LNCaP clone FGC (cell line): ENCODE results near the gene CDC14B.
A peak's percentile ranks its signal among the peaks of the same experiment; 100 is the strongest.

Source experiments
- DNase-seq: peaks from one replicate; pipeline ENCODE4 v3.0.0-alpha.2; 2011; ENCODE audit warnings: low read depth
- H3K4me3 ChIP-seq: 2 replicates; pipeline ENCODE4 v1.5.1; 2011; ENCODE audit warnings: mild to moderate bottlenecking, low read depth, low read length, control low read depth
- TF ChIP-seq, protein P1 (sequence below): IDR thresholded peaks from 2 replicates; pipeline ENCODE4 v1.5.1; 2012; ENCODE audit warnings: mild to moderate bottlenecking; ENCODE audit not compliant: control insufficient read depth, insufficient read depth; ENCODE audit errors: extremely low read depth

The CDC14B gene

DNA sequence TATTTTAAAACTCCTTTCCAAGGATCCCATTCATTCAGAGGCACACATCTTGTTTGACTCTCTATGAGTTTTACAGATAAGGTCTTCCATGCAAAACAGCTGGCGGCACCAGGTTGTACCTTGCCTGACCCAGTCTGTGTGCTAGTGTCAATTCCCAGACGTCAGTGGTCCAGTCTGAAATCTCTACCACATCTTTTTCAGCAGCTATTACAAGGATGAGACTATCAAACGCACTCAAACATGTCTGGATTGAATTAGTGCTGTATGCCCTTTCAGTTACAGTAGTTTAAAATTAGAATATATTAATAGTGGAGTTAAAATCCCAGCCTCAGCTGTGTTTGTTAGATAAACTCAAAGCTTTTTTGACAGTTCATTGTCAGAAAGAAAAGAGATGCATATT lies 11.7 kb downstream of the CDC14B start:
- no peak for DNase-seq
- no peak overlapping the region for H3K4me3 ChIP-seq
- TF ChIP-seq, protein P1, sequence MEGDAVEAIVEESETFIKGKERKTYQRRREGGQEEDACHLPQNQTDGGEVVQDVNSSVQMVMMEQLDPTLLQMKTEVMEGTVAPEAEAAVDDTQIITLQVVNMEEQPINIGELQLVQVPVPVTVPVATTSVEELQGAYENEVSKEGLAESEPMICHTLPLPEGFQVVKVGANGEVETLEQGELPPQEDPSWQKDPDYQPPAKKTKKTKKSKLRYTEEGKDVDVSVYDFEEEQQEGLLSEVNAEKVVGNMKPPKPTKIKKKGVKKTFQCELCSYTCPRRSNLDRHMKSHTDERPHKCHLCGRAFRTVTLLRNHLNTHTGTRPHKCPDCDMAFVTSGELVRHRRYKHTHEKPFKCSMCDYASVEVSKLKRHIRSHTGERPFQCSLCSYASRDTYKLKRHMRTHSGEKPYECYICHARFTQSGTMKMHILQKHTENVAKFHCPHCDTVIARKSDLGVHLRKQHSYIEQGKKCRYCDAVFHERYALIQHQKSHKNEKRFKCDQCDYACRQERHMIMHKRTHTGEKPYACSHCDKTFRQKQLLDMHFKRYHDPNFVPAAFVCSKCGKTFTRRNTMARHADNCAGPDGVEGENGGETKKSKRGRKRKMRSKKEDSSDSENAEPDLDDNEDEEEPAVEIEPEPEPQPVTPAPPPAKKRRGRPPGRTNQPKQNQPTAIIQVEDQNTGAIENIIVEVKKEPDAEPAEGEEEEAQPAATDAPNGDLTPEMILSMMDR, result no peak

DNA sequence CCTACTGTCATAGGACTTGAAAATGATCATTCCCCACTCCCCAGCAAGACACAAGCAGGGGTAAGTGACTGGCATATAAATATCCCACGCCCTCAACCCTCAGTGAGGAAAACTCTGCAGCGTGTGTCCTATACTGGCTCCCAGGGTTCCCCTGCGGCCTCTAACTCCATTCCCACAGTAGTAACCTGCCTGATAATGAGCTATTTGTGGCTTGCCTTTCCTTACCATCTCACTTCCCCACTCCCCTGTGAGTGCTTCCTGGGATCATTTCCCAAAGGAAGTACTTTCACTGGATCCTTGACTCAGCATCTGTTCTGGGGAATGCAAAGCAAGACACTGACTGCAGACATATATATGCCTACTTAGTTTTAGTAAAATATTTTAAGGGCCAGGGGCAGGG lies 14.3 kb downstream of the CDC14B start:
- H3K4me3 ChIP-seq, result no peak overlapping the region
- no peak for DNase-seq
- TF ChIP-seq, protein P1, result no peak

DNA sequence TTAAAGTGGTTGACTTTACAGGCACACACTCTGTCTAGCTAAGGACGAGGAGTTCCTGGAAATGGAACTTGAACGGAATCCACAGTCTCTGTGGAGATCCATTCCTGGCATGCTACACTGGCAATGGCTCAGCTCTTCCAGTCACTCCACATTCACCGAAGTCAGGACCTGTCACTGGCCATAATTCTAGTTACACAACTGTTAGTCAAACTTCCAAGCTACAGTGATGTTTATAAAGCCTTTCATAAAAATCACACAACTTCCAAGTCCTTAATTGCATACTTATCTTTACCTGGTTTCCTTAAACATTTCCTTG lies 15.7 kb downstream of the CDC14B start:
- DNase-seq, result peak; percentile 93
- H3K4me3 ChIP-seq, result peak overlapping the region; percentile 17

DNA sequence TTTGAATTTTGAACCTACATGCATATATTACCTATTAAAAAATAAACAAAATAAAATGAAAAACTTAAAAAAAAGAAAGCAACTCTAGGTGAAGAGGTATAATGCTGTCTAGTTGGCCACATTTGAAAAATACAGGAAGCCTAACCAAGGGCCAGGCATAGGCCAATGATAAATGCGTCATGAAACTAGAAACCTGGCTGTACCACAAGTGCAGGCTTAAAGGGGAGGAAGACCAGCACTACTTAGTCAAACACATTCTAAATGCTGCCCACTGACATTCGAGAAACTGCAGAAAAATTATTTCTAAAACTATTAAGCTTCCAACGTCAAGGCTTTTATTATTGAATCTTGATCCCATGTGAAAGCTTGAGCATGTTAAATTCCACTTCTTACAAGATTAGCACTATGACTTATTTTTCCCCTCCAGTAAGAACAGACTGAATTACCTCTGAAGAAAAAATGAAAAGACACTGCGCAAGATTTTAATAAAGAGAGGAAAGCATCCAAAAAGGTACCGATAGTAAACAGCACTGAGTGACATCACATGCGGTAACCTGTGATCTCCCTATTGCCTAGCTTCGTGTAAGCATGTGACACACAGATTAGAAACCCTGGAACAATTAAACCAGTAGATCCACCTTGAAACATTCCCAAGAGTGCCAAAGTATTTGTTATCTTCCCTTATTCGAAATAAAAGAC lies 16.2 kb downstream of the CDC14B start:
- TF ChIP-seq, protein P1, result no peak
- peak overlapping the region; percentile 17 for H3K4me3 ChIP-seq
- DNase-seq, result no peak

More for the DNA sequence above, 15.7 kb downstream of the CDC14B start:
- TF ChIP-seq, protein P1, result no peak

DNA sequence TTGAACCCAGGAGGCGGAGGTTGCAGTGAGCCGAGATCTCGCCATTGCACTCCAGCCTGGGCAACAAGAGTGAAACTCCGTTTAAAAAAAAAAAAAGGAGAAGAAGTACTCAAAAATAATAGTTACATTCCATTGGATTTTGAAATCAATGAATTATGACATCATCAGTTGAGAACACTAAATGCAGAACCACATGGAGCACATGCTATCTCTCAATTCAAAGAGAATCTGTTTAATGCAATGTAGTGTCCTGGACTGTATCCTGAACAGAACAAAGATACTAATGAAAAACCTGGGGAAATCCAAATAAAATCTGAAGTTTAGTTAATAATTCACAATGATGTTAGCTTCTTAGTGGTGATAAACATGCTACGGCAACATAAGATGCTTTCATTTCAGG lies 20.3 kb downstream of the CDC14B start:
- H3K4me3 ChIP-seq, result no peak overlapping the region
- TF ChIP-seq, protein P1, result no peak
- no peak for DNase-seq

DNA sequence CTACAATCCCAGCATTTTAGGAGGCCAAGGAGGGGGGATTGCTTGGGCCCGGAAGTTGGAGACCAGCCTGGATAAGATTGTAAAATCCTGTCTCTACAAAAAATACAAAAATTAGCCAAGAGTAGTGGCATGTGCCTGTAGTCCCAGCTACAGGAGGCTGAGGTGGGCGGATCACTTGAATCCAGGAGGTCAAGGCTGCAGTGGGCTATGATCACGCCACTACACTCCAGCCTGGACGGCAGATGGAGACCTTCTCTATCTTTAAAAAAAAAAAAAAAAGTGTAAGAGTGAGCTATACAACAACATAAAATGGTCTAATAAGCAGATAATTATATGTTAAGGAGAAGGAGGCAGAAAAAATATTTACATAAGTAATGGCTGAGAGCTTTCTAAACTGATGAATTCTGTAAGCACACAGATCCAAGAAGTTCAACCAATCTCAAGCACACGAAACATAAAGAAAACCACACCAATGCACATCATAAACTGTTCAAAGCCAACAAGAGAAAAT lies 23.0 kb downstream of the CDC14B start:
- no peak for DNase-seq

More for the DNA sequence above, 23.0 kb downstream of the CDC14B start:
- H3K4me3 ChIP-seq, result no peak overlapping the region
- TF ChIP-seq, protein P1, result no peak
